Stimulated activated memory B cell treated with anti-CD40 and anti-IgM and Interleukin-4, amounts not matched to agents 10 μg/mL and 1 μg/mL and 100 μg/mL, for 72 hours (primary cell): ENCODE data around the gene MIER1.
"Not testable (repeated sequence)": the region's sequence is repeated elsewhere in the genome, so short reads cannot be mapped to it uniquely, and the experiment has no call there.

Source experiments
- ATAC-seq: fragments of 150-1000 bp; cut with Tn5 transposase; 2 replicates; pipeline ENCODE4 v1.10.0; 2021
- H3K27ac Mint-ChIP-seq: one replicate; pipeline ENCODE4 v1.8.0; 2022; ENCODE audit warnings: mild to moderate bottlenecking, mixed read lengths
- H3K27me3 Mint-ChIP-seq: one replicate; pipeline ENCODE4 v1.8.0; 2022; ENCODE audit warnings: mixed read lengths
- H3K36me3 Mint-ChIP-seq: one replicate; pipeline ENCODE4 v1.8.0; 2022; ENCODE audit warnings: mixed read lengths
- H3K4me1 Mint-ChIP-seq: one replicate; pipeline ENCODE4 v1.8.0; 2022; ENCODE audit warnings: mixed read lengths
- H3K4me3 Mint-ChIP-seq: one replicate; pipeline ENCODE4 v1.8.0; 2022; ENCODE audit warnings: mild to moderate bottlenecking, moderate library complexity, mixed read lengths
- H3K9me3 Mint-ChIP-seq: one replicate; pipeline ENCODE4 v1.8.0; 2022; ENCODE audit warnings: mixed read lengths

MIER1 gene

DNA sequence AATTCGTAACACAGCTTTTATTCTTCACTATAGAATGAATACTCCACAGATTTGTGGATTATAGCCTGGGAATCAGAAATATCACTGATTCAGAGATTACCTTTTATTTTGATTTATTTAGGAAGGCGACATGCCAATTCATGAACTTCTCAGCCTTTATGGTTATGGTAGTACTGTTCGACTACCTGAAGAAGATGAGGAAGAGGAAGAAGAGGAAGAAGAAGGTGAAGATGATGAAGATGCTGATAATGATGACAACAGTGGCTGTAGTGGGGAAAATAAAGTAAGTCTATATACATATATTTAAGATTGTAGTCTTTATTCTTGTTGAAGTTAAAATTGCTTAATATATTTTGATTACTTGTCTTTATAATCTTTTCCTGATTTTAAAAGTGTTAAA is 33.1 kb downstream of the MIER1 start:
- Mint-ChIP-seq H3K27ac (no peak overlapping the region), H3K36me3 (peaks cover 69% of the 10 kb centered on the region), H3K4me3 (no peak overlapping the region), H3K4me1 (peaks cover 6% of the 10 kb centered on the region), H3K9me3 (no peaks in the 10 kb centered on the region), H3K27me3 (no peaks in the 10 kb centered on the region)
- ATAC-seq: no peak

DNA sequence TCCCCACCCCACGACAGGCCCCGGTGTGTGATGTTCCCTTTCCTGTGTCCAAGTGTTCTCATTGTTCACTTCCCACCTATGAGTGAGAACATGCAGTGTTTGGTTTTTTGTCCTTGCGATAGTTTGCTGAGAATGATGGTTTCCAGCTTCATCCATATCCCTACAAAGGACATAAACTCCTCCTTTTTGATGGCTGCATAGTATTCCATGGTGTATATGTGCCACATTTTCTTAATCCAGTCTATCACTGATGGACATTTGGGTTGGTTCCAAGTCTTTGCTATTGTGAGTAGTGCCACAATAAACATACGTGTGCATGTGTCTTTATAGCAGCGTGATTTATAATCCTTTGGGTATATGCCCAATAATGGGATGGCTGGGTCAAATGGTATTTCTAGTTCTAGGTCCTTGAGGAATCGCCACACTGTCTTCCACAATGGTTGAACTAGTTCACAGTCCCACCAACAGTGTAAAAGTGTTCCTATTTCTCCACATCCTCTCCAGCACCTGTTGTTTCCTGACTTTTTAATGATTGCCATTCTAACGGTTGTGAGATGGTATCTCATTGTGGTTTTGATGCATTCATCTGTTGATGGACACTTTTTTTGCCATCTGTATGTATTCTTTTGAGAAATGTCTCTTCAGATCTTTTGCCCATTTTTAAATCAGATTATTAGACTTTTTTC is 41.5 kb downstream of the MIER1 start:
- peaks cover 58% of the 10 kb centered on the region for H3K36me3 Mint-ChIP-seq
- H3K27ac Mint-ChIP-seq: not testable (repeated sequence)

DNA sequence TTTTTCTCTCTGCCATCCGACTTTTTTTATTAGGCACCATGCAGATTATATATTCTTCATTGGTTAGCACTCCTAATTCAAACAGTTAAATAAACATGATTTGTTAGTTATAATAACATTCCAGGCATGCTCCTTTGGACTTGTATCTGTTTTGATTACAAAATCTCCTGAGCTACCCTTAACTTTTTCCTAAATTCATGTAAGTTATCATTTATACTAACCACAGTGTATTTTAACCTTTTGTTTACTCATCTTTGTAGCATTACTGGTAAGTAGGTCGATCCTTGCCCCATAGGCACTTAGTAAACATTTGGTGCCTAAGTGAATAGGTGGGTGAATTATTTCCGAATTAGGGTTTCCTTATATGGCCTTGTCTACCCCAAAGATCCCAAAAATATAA is 43.8 kb downstream of the MIER1 start:
- peaks cover 3% of the 10 kb centered on the region for H3K9me3 Mint-ChIP-seq
- ATAC-seq: no peak
- H3K36me3 Mint-ChIP-seq: peaks cover 48% of the 10 kb centered on the region
- H3K27me3 Mint-ChIP-seq: no peaks in the 10 kb centered on the region
- no peak overlapping the region for H3K27ac Mint-ChIP-seq
- H3K4me1 Mint-ChIP-seq: peaks cover 7% of the 10 kb centered on the region
- no peak overlapping the region for H3K4me3 Mint-ChIP-seq

More for the DNA sequence above, 41.5 kb downstream of the MIER1 start:
- not testable (repeated sequence) for H3K4me3 Mint-ChIP-seq, ATAC-seq, H3K27me3 Mint-ChIP-seq, H3K9me3 Mint-ChIP-seq, H3K4me1 Mint-ChIP-seq

DNA sequence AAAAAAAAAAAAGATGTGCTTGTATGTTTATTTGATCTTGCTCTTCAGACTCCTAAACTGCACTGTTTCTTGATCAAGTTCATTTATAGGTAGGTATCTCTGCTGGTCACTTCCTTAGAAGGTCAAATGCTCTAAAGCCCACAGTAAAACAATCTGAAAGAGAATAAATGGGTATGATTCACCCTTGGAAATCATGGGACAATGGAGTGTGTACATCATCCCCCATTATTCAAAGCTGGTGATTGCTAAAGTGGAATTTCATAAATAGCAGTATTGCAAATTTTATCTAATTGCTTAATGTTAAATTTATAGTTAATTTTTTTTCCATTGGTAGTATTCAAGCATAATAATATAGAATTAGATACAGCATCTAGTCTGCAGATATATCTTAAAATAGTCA is 53.4 kb downstream of the MIER1 start:
- H3K27me3 Mint-ChIP-seq: no peaks in the 10 kb centered on the region
- H3K27ac Mint-ChIP-seq: no peak overlapping the region
- H3K9me3 Mint-ChIP-seq: no peaks in the 10 kb centered on the region
- peaks cover 4% of the 10 kb centered on the region for H3K4me1 Mint-ChIP-seq
- no peak overlapping the region for H3K4me3 Mint-ChIP-seq
- no peak for ATAC-seq
- peaks cover 29% of the 10 kb centered on the region for H3K36me3 Mint-ChIP-seq

DNA sequence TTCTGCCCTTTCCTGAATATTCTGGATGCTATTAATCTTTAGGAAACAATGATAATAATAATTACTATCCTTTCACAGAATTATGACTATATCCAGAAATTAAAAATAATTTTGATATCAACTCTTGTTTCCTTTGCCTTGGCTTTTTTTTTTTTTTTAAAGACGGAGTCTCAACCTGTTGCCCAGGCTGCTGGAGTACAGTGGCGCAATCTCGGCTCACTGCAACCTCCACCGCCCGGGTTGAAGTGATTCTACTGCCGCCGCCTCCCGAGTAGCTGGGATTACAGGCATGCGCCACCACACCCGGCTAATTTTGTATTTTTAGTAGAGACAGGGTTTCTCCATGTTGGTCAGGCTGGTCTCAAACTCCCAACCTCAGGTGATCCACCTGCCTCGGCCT is 54.8 kb downstream of the MIER1 start:
- Mint-ChIP-seq H3K36me3 (peaks cover 39% of the 10 kb centered on the region), H3K4me1 (peaks cover 15% of the 10 kb centered on the region)
- not testable (repeated sequence) for H3K27me3 Mint-ChIP-seq, H3K27ac Mint-ChIP-seq, ATAC-seq, H3K9me3 Mint-ChIP-seq, H3K4me3 Mint-ChIP-seq

DNA sequence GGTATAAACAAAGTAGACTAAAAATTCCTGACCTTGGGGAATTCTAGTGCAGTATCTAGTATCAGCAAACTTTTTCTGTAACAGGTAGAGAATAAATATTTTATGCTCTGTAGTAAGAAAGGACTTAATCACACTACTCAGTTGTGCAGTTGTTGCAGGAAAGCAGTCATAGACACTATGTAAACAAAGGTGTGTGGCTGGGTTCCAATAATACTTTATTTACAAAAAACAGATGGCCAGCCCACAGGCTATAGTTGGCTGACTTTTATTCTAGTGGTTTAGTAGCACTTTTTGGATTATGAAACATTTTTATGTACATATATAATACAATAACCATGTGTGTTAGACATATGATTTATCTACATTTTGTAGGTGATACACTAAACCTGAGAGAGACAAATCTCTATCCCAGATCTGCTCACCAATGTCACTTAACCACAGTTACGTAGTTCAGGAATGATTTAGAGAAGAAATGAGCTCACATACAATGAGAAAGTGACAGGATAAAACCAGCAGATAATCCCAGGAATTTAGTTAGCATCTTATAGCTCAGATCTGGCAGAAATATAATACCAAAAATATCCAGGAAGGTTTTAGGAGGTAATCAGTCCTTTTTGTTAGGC is 56.1 kb downstream of the MIER1 start:
- Mint-ChIP-seq H3K4me3 (no peak overlapping the region), H3K27me3 (no peaks in the 10 kb centered on the region), H3K4me1 (peaks cover 18% of the 10 kb centered on the region), H3K27ac (peak overlapping the region; percentile 42), H3K9me3 (no peaks in the 10 kb centered on the region), H3K36me3 (peaks cover 33% of the 10 kb centered on the region)
- ATAC-seq: no peak

DNA sequence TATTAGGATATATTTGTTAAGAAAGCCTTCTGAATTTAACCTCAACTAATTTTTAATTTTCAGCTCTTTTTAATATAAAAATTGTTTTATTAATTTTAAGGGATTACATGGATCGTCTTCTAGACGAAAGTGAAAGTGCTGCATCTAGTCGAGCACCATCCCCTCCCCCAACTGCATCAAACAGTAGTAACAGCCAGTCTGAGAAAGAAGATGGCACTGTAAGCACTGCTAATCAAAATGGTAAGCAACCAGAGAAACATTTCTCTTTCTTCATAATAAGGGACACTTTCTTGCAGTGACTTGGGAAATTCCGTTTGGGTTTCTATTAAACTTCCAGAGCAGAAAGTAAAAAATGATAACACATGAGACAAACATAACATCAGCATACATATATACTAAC is 56.9 kb downstream of the MIER1 start:
- peaks cover 33% of the 10 kb centered on the region for H3K36me3 Mint-ChIP-seq
- H3K9me3 Mint-ChIP-seq: no peaks in the 10 kb centered on the region
- peaks cover 18% of the 10 kb centered on the region for H3K4me1 Mint-ChIP-seq
- no peak for ATAC-seq
- no peaks in the 10 kb centered on the region for H3K27me3 Mint-ChIP-seq
- no peak overlapping the region for H3K4me3 Mint-ChIP-seq
- peak overlapping the region; percentile 42 for H3K27ac Mint-ChIP-seq

DNA sequence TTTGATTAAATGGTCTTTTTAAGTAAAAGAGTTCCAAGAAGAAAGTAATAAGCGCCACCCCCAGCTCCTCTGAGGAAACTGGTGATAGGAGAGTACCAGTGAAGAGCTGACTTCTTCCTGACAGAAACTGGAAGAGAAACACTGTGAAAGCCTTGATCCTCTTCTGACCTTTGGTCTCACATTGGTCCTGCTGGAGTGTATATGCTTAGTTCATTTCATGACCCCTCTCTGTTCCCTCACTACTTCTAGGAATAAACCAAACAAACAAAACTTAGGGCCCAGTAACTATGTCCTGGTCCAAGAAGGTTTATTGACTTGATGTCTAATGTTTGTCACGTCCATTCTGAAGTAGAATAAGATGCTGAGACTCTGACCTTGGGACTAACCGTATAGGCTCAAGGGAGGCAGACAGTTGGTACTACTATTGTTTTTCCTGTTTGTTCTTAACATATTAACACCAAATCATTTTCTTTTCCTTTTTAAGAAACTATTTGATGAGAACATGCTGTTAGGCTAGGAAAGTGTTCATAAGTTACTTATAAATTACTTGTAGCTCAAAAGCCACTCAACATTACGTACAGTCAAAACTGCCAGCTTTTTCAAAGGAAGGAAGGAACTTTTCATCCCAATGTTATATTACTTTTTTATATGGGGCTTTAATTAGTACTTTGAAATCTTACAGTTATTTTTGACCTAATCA is 57.9 kb downstream of the MIER1 start:
- no peaks in the 10 kb centered on the region for H3K9me3 Mint-ChIP-seq
- H3K4me3 Mint-ChIP-seq: no peak overlapping the region
- H3K27me3 Mint-ChIP-seq: no peaks in the 10 kb centered on the region
- H3K4me1 Mint-ChIP-seq: peaks cover 18% of the 10 kb centered on the region
- peaks cover 27% of the 10 kb centered on the region for H3K36me3 Mint-ChIP-seq
- no peak overlapping the region for H3K27ac Mint-ChIP-seq
- ATAC-seq: no peak

DNA sequence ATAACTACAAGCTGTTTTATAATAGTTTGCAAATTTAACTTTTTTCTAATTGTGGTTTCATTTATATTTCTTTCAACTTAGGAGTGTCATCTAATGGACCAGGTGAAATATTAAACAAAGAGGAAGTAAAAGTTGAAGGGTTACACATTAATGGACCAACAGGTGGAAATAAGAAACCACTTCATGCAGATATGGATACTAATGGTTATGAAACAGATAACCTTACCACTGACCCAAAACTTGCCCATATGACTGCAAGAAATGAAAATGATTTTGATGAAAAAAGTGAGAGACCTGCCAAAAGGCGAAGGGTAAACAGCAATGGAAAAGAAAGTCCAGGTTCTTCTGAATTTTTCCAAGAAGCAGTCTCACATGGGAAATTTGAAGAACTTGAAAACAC is 59.7 kb downstream of the MIER1 start:
- peaks cover 38% of the 10 kb centered on the region for H3K36me3 Mint-ChIP-seq
- H3K27me3 Mint-ChIP-seq: no peaks in the 10 kb centered on the region
- no peak overlapping the region for H3K4me3 Mint-ChIP-seq
- H3K9me3 Mint-ChIP-seq: no peaks in the 10 kb centered on the region
- ATAC-seq: peak; percentile 82
- peak overlapping the region; percentile 42 for H3K27ac Mint-ChIP-seq
- peaks cover 18% of the 10 kb centered on the region for H3K4me1 Mint-ChIP-seq

DNA sequence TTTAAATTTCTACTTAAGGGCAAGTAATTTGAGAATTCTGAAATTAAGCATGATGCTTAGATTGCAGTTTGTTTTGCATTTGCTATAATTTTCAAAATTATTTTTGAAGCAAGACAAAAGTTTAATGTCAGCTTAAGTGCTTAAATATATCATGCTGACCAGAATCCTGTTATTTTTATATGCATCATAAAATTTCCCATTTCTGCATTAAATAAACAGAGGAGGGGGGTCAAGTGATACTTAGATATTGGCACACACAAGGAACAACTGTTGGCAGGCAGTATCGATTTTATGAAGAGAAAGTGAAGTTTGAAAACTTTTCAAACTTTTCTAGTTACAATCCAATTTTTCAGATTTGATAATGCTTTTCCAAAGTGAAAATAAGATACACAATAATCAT is 61.0 kb downstream of the MIER1 start:
- no peak for ATAC-seq
- Mint-ChIP-seq H3K9me3 (no peaks in the 10 kb centered on the region), H3K27me3 (no peaks in the 10 kb centered on the region), H3K4me3 (no peak overlapping the region), H3K36me3 (peaks cover 32% of the 10 kb centered on the region), H3K4me1 (peaks cover 13% of the 10 kb centered on the region), H3K27ac (no peak overlapping the region)

DNA sequence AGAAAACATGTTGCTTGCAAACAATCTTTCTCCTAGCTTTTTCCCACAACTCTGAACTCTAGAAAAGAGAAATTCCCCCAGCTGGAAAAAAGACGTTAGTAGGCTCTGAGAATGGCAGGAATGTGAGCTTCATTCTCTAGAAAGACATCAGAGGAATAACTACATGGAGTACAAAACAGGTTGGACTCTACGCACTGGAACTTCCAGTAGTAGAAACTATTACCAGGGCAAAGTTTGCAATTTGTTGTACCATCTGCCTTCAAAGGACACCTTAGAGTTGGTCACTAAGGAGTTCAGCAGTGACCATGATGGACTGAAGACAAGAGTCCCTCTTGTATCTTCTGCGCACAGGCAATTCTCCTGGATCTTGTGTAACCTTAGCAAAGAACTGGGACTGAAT is 68.3 kb downstream of the MIER1 start:
- Mint-ChIP-seq H3K27ac (no peak overlapping the region), H3K36me3 (peaks cover 13% of the 10 kb centered on the region), H3K4me1 (peaks cover 7% of the 10 kb centered on the region), H3K27me3 (no peaks in the 10 kb centered on the region), H3K9me3 (no peaks in the 10 kb centered on the region), H3K4me3 (no peak overlapping the region)
- ATAC-seq: no peak

DNA sequence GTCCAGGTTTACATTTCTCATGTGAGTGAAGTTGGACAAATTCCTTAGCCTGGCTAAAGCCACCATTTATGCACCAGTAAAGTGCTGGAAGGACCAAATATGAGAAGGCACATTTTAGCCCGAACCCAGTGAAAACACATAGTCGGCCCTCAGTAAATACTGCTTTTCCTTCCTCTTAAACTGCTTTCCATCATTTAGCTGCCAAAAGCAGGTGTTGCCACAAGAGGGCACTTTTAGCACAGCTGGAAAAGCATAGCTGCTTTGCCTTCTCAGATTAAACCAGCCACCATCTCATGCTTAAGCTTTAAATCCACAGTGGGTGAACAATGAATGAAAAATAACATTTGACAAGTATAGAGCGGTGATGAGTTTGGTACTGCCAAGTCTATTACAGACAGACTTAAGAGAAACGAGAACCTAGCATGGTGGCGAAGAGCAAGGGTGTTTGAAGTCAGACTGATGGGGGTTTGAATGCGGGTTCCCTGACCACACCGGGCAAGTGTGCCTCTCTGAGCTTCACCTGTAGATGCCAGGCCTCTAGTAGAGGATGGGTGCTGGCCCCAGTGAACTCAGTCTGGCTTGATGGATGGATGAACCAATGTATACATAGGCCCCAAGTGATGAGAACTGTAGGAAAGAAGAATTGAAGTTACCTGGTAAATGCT is 71.4 kb downstream of the MIER1 start:
- peak; percentile 64 for ATAC-seq
- Mint-ChIP-seq H3K27me3 (no peaks in the 10 kb centered on the region), H3K9me3 (no peaks in the 10 kb centered on the region), H3K4me3 (no peak overlapping the region), H3K4me1 (peaks cover 7% of the 10 kb centered on the region), H3K36me3 (no peaks in the 10 kb centered on the region), H3K27ac (no peak overlapping the region)

DNA sequence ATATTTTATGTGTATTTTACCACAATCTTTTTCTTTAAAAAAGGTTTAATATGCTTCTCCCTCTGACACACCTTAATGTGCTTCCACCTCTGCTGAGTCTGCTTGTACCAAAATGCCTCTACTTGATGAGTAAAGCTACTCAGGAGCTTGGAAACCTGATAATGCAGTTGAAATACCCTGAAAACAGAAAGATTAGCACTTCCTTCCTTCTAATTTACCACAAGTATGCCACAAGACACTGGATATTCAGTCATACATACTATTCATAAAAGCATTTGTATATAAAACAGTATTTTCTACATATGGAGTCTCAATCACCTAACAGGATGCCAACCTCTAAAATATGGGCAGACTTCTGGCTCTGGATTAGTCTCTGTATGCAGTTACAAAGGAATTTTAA is 74.2 kb downstream of the MIER1 start:
- Mint-ChIP-seq H3K27ac (no peak overlapping the region), H3K4me3 (no peak overlapping the region), H3K36me3 (peaks cover 13% of the 10 kb centered on the region), H3K9me3 (no peaks in the 10 kb centered on the region), H3K4me1 (peaks cover 7% of the 10 kb centered on the region), H3K27me3 (no peaks in the 10 kb centered on the region)
- no peak for ATAC-seq

DNA sequence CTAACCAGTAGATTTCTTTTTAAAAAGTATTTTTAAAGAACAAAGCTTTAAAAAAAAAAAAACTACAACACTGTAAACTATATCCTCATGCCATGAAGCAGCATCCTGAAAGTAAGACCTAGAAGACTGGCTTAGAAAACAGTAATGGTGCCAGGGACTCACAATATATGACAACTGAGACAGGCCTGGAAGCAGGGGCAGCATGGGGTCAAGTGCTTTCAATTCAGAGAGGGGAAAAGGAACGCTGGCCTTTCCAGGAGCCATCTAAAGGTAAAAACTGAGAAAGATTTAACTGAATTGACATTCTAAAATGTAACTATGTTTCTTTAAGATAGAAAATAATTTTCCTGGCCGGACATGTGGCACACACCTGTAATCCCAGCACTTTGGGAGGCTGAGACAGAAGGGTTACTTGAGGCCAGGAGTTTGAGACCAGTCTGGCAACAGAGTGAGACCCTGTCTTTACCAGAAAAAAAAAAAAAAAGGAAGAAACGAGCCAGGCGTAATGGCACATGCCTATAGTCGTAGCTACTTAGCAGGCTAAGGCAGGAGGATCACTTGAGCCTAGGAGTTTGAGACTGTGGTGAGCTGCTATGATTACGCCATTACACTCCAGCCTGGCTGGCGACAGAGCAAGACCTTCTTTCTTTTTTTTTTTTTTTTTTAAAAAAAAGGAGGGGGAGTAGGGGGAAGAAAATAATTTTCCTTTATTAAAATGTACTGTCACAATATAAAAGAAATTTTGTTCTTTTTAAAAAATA is 75.0 kb downstream of the MIER1 start:
- no peaks in the 10 kb centered on the region for H3K27me3 Mint-ChIP-seq
- no peak overlapping the region for H3K27ac Mint-ChIP-seq
- H3K36me3 Mint-ChIP-seq: peaks cover 18% of the 10 kb centered on the region

More for the DNA sequence above, 75.0 kb downstream of the MIER1 start:
- no peak for ATAC-seq
- peaks cover 7% of the 10 kb centered on the region for H3K4me1 Mint-ChIP-seq
- no peaks in the 10 kb centered on the region for H3K9me3 Mint-ChIP-seq
- no peak overlapping the region for H3K4me3 Mint-ChIP-seq
